GM23338 (cell line): Measurements from ENCODE around the gene HSF5. TPM values are rescaled to one million over a fixed set of nuclear protein-coding genes. Genes with fewer than 3 reads are reported as not detected.

ENCODE experiments used
- ATAC-seq: fragments of 200-7000 bp; cut with Tn5 transposase; 3 replicates; pipeline ENCODE4 v1.9.1; 2020
- DNase-seq: peaks from one replicate; pipeline ENCODE4 v3.0.0-alpha.2; 2015; ENCODE audit warnings: low spot score
- H2AFZ ChIP-seq: fragments of 200-600 bp; sonication (generic); 2 replicates; pipeline ENCODE4 v1.8.0; 2016; ENCODE audit warnings: antibody characterized with exemption, mild to moderate bottlenecking, moderate library complexity
- H3F3A ChIP-seq: fragments of 200-600 bp; sonication (generic); replicated peaks from 2 replicates; pipeline ENCODE4 v1.8.0; 2017; ENCODE audit warnings: antibody characterized with exemption, mixed run types, low read depth
- H3K27ac ChIP-seq: fragments of 200-600 bp; sonication (generic); 2 replicates; pipeline ENCODE4 v1.6.1; 2016; ENCODE audit warnings: low read depth
- H3K27me3 ChIP-seq: fragments of 200-600 bp; sonication (generic); 2 replicates; pipeline ENCODE4 v1.8.0; 2016; ENCODE audit warnings: mild to moderate bottlenecking, mixed run types, moderate library complexity; ENCODE audit not compliant: insufficient read depth
- H3K36me3 ChIP-seq: fragments of 200-600 bp; sonication (generic); 2 replicates; pipeline ENCODE4 v1.8.0; 2016; ENCODE audit warnings: mild to moderate bottlenecking; ENCODE audit not compliant: insufficient read depth
- H3K4me1 ChIP-seq: fragments of 200-600 bp; sonication (generic); 2 replicates; pipeline ENCODE4 v1.8.0; 2016; ENCODE audit warnings: mild to moderate bottlenecking, moderate library complexity; ENCODE audit not compliant: insufficient read depth
- H3K4me2 ChIP-seq: fragments of 200-600 bp; sonication (generic); 2 replicates; pipeline ENCODE4 v1.7.1; 2017; ENCODE audit warnings: mixed run types
- H3K4me3 ChIP-seq: fragments of 200-600 bp; sonication (generic); 2 replicates; pipeline ENCODE4 v1.6.1; 2016; ENCODE audit warnings: mixed run types
- H3K79me2 ChIP-seq: fragments of 200-600 bp; sonication (generic); replicated peaks from 2 replicates; pipeline ENCODE4 v1.8.0; 2017; ENCODE audit warnings: mild to moderate bottlenecking; ENCODE audit not compliant: insufficient read depth
- H3K9me2 ChIP-seq: fragments of 200-600 bp; sonication (generic); 2 replicates; pipeline ENCODE4 v1.8.0; 2017; ENCODE audit not compliant: insufficient read depth
- H4K20me1 ChIP-seq: fragments of 200-600 bp; sonication (generic); replicated peaks from 2 replicates; pipeline ENCODE4 v1.8.0; 2017; ENCODE audit warnings: mild to moderate bottlenecking; ENCODE audit not compliant: insufficient read depth
- H3K27ac Mint-ChIP-seq: 2 replicates; pipeline ENCODE4 v1.8.0; 2020; ENCODE audit warnings: inconsistent platforms, mild to moderate bottlenecking, moderate library complexity, mixed read lengths
- H3K27me3 Mint-ChIP-seq: 3 replicates; pipeline ENCODE4 v1.8.0; 2022; ENCODE audit warnings: low read depth, mild to moderate bottlenecking, moderate library complexity, mixed read lengths, inconsistent platforms; ENCODE audit not compliant: insufficient read depth, poor library complexity
- H3K36me3 Mint-ChIP-seq: 3 replicates; pipeline ENCODE4 v1.8.0; 2021; ENCODE audit warnings: low read depth, mild to moderate bottlenecking, inconsistent platforms, moderate library complexity, mixed read lengths
- H3K4me1 Mint-ChIP-seq: 3 replicates; pipeline ENCODE4 v1.8.0; 2020; ENCODE audit warnings: mild to moderate bottlenecking, inconsistent platforms, mixed read lengths
- H3K4me3 Mint-ChIP-seq: 3 replicates; pipeline ENCODE4 v1.8.0; 2021; ENCODE audit warnings: moderate library complexity, mild to moderate bottlenecking, inconsistent platforms, mixed read lengths
- H3K9me3 Mint-ChIP-seq: 3 replicates; pipeline ENCODE4 v1.8.0; 2020; ENCODE audit warnings: moderate library complexity, mild to moderate bottlenecking, inconsistent platforms, mixed read lengths
- CREB1 ChIP-seq: fragments of 250-450 bp; sonication (Bioruptor Pico); IDR thresholded peaks from 2 replicates; pipeline ENCODE4 v1.5.0; 2020; ENCODE audit warnings: low read depth, mild to moderate bottlenecking, moderate library complexity
- EZH2 ChIP-seq: fragments of 200-600 bp; sonication (generic); IDR thresholded peaks from one replicate; pipeline ENCODE4 v1.8.0; 2017; ENCODE audit warnings: antibody characterized with exemption, mild to moderate bottlenecking, low read depth; ENCODE audit not compliant: unreplicated experiment
- EZH2phosphoT487 ChIP-seq: fragments of 200-600 bp; sonication (generic); IDR thresholded peaks from one replicate; pipeline ENCODE4 v1.8.1; 2018; ENCODE audit warnings: antibody characterized with exemption; ENCODE audit not compliant: unreplicated experiment
- NANOG ChIP-seq: IDR thresholded peaks from 2 replicates; pipeline ENCODE4 v1.6.1; 2016; ENCODE audit warnings: antibody characterized with exemption, borderline replicate concordance
- POLR2AphosphoS5 ChIP-seq: IDR thresholded peaks from 2 replicates; pipeline ENCODE4 v1.6.1; 2016; ENCODE audit warnings: antibody characterized with exemption, low read depth
- STAT1 ChIP-seq: IDR thresholded peaks from one replicate; pipeline ENCODE4 v1.6.1; 2016; ENCODE audit warnings: antibody characterized with exemption; ENCODE audit not compliant: unreplicated experiment
- ZNF114 ChIP-seq: fragments of 250-450 bp; sonication (Bioruptor Pico); IDR thresholded peaks from 2 replicates; pipeline ENCODE4 v1.5.0; 2020; ENCODE audit warnings: mild to moderate bottlenecking, moderate library complexity
- ZNF331 ChIP-seq: fragments of 250-450 bp; sonication (Bioruptor Pico); IDR thresholded peaks from 2 replicates; pipeline ENCODE4 v1.5.0; 2020; ENCODE audit warnings: low read depth, mild to moderate bottlenecking, moderate library complexity
- long read RNA-seq: library from polyadenylated mRNA; unstranded; transcript quantifications from one replicate; pipeline ENCODE4 v2.0.0, GENCODE V29; 2020; ENCODE audit not compliant: unreplicated experiment
- polyA plus RNA-seq: library from polyadenylated mRNA; unstranded; fragments of >200 nt; fragmentation: Nextera tagmentation; extraction: Ambion mirVana; gene quantifications from 2 replicates; pipeline ENCODE4 v1.2.1, GENCODE V29; 2016
- total RNA-seq: library from RNA; depleted of rRNA; stranded (reverse); fragments of >200 nt; shearing (Covaris generic); gene quantifications from 2 replicates; pipeline ENCODE4 v1.2.3, GENCODE V29; 2014; rRNA removed
- TF ChIP-seq, protein P1 (sequence below), 2 experiments: fragments of 200-600 bp in 1 of 2; sonication (generic) in 1 of 2; conservative IDR thresholded peaks; 2 replicates each; pipeline versions ENCODE4 v1.5.1 to v1.6.1; 2016 to 2017; ENCODE audit warnings: antibody characterized with exemption in 2 of 2, low read depth in 2 of 2, mild to moderate bottlenecking in 2 of 2, moderate library complexity in 1 of 2
- TF ChIP-seq, protein P2 (sequence below): IDR thresholded peaks from 2 replicates; pipeline ENCODE4 v1.6.1; 2016; ENCODE audit warnings: antibody characterized with exemption
- TF ChIP-seq, protein P3 (sequence below): IDR thresholded peaks from one replicate; pipeline ENCODE4 v1.6.1; 2018; ENCODE audit warnings: antibody characterized with exemption; ENCODE audit not compliant: unreplicated experiment

HSF5 gene, protein sequence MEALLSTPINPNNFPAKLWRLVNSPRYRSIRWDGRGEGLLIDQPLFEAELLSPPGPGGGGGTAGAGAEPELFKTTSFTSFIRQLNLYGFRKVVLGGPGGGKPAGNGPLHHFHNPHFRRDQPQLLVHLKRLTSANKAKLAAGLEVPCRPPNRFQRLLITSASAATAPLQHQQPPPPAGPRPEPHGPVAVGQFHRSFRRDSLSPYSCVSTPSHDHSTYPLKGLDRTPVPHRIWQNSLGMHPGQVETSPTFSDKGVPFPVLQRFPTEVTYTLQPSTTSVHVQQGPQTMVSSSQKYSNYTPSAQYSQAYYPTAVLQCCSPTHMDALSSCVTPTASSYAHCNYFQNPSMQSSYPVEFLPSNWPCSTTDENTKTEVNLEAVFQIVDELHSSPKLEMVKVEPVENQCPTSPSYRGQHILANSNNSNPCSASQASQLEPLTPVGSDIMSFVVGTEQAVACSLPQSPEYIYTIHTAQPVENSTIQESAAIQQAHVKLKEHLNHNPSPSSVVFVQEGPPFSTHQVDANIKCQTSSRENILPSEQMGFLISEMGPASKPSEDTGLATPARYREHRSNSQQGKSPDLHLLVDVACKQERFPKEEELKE
- 0.23 and 0.24 TPM in 2 replicates for total RNA-seq
- polyA plus RNA-seq: not detected in 2 replicates
- long read RNA-seq: 0 reads

DNA sequence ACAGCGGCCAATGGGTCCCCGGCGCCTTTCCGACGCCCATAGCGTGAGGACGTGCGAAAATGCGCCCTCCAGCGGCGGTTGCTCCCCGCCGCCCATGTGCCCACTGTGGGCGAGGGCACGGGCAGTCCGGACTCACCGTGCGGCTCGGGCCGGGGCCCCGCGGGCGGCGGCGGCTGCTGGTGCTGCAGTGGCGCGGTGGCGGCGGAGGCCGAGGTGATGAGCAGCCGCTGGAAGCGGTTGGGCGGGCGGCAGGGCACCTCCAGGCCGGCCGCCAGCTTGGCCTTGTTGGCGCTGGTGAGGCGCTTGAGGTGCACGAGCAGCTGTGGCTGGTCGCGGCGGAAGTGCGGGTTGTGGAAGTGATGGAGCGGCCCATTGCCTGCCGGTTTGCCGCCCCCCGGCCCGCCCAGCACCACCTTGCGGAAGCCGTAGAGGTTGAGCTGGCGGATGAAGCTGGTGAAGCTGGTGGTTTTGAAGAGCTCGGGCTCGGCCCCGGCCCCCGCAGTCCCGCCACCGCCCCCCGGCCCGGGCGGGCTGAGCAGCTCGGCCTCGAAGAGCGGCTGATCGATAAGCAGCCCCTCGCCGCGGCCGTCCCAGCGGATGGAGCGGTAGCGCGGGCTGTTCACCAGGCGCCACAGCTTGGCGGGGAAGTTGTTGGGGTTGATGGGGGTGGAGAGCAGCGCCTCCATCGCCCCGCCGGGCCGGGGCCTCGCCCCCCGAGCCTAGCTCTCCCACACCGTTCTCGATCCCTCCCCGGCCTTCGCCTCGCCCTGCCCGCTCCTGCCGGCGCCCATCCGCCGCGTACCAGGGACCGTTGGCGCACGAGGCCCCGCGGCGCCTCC is at the start of gene HSF5:
Gene HSF5 (minus strand): TSS at position 820 of the 839 bp plus-strand sequence. CDS start 134 bp downstream, at position 686.
- Mint-ChIP-seq H3K36me3 (peaks cover 42% of the 10 kb centered on the region), H3K27me3 (peaks cover 4% of the 10 kb centered on the region), H3K27ac (no peak within 1 kb of the TSS), H3K4me3 (peak within 1 kb of the TSS; percentile 27; the same call in 1 of the 3 replicates), H3K4me1 (no peaks in the 10 kb centered on the region), H3K9me3 (no peaks in the 10 kb centered on the region; the same call in 2 of the 3 replicates)
- TF ChIP-seq NANOG: no peak
- TF ChIP-seq, protein P1, sequence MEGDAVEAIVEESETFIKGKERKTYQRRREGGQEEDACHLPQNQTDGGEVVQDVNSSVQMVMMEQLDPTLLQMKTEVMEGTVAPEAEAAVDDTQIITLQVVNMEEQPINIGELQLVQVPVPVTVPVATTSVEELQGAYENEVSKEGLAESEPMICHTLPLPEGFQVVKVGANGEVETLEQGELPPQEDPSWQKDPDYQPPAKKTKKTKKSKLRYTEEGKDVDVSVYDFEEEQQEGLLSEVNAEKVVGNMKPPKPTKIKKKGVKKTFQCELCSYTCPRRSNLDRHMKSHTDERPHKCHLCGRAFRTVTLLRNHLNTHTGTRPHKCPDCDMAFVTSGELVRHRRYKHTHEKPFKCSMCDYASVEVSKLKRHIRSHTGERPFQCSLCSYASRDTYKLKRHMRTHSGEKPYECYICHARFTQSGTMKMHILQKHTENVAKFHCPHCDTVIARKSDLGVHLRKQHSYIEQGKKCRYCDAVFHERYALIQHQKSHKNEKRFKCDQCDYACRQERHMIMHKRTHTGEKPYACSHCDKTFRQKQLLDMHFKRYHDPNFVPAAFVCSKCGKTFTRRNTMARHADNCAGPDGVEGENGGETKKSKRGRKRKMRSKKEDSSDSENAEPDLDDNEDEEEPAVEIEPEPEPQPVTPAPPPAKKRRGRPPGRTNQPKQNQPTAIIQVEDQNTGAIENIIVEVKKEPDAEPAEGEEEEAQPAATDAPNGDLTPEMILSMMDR (conservative IDR thresholded peaks at IDR 0.05; ENCODE audit: low read depth in 2 of 2): peak; percentile 63 to 71
- peak; percentile 33; the same call in 1 of the 2 replicates for TF ChIP-seq CREB1 (CRISPR knock-in tag)
- Histone ChIP-seq H2AFZ (peak within 1 kb of the TSS; percentile 99), H3K27ac (no peak within 1 kb of the TSS), H3K4me3 (peak within 1 kb of the TSS; percentile 49), H3K79me2 (no peaks in the 10 kb centered on the region), H3K4me2 (peak within 1 kb of the TSS; percentile 73), H4K20me1 (no peaks in the 10 kb centered on the region), H3F3A (peaks cover 7% of the 10 kb centered on the region; the same call in 1 of the 2 replicates), H3K27me3 (peaks cover 20% of the 10 kb centered on the region), H3K36me3 (peaks cover 31% of the 10 kb centered on the region), H3K9me2 (peaks cover 3% of the 10 kb centered on the region; the same call in 1 of the 2 replicates), H3K4me1 (0 out of 2 replicates have a peak, but pooled peaks cover 3% of the 10 kb centered on the region)
- ATAC-seq: peak; percentile 93
- DNase-seq: peak; percentile 87

DNA sequence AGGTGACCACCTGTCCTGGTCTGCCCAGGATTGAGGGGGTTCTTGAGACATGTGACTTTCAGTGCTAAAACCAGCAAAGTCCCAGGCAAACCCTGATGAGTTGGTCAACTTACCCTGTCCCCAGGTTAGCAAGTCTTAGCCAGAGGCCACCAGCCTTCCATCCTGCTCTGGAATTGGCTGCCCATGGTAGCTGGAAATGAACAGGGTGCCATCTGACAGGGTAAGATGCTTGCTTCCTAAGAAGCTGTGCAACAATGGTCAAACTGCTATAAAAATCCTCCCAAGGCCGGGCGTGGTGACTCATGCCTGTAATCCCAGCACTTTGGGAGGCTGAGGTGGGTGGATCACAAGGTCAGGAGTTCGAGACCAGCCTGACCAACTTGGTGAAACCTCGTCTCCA is 49.1 kb upstream of the HSF5 start:
- H3K4me1 ChIP-seq: peaks cover 4% of the 10 kb centered on the region; the same call in 1 of the 2 replicates
- no peak overlapping the region for H3K27ac ChIP-seq
- Mint-ChIP-seq H3K9me3 (no peaks in the 10 kb centered on the region), H3K27me3 (peaks cover 13% of the 10 kb centered on the region), H3K4me3 (no peak overlapping the region), H3K36me3 (no peaks in the 10 kb centered on the region), H3K4me1 (peaks cover 31% of the 10 kb centered on the region), H3K27ac (no peak overlapping the region)
- DNase-seq (no peak), ATAC-seq (no peak)
- no peaks in the 10 kb centered on the region for H3F3A ChIP-seq
- no peaks in the 10 kb centered on the region for H4K20me1 ChIP-seq
- H3K9me2 ChIP-seq: no peaks in the 10 kb centered on the region
- no peaks in the 10 kb centered on the region for H3K79me2 ChIP-seq
- no peak overlapping the region for H3K4me2 ChIP-seq
- no peaks in the 10 kb centered on the region for H3K36me3 ChIP-seq
- 0 out of 2 replicates have a peak, but pooled peaks cover 9% of the 10 kb centered on the region for H3K27me3 ChIP-seq
- H2AFZ ChIP-seq: no peak overlapping the region
- H3K4me3 ChIP-seq: no peak overlapping the region
- no peak for TF ChIP-seq CREB1 (CRISPR knock-in tag)
- no peak for TF ChIP-seq ZNF114 (CRISPR knock-in tag)
- no peak for TF ChIP-seq NANOG
- TF ChIP-seq EZH2: no peak
- TF ChIP-seq, protein P1 (conservative IDR thresholded peaks at IDR 0.05; ENCODE audit: low read depth in 2 of 2): no peak
- no peak for TF ChIP-seq POLR2AphosphoS5
- no peak for TF ChIP-seq ZNF331 (CRISPR knock-in tag)
- TF ChIP-seq STAT1: no peak
- no peak for TF ChIP-seq EZH2phosphoT487
- TF ChIP-seq, protein P2, sequence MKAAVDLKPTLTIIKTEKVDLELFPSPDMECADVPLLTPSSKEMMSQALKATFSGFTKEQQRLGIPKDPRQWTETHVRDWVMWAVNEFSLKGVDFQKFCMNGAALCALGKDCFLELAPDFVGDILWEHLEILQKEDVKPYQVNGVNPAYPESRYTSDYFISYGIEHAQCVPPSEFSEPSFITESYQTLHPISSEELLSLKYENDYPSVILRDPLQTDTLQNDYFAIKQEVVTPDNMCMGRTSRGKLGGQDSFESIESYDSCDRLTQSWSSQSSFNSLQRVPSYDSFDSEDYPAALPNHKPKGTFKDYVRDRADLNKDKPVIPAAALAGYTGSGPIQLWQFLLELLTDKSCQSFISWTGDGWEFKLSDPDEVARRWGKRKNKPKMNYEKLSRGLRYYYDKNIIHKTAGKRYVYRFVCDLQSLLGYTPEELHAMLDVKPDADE: no peak
- TF ChIP-seq, protein P3, sequence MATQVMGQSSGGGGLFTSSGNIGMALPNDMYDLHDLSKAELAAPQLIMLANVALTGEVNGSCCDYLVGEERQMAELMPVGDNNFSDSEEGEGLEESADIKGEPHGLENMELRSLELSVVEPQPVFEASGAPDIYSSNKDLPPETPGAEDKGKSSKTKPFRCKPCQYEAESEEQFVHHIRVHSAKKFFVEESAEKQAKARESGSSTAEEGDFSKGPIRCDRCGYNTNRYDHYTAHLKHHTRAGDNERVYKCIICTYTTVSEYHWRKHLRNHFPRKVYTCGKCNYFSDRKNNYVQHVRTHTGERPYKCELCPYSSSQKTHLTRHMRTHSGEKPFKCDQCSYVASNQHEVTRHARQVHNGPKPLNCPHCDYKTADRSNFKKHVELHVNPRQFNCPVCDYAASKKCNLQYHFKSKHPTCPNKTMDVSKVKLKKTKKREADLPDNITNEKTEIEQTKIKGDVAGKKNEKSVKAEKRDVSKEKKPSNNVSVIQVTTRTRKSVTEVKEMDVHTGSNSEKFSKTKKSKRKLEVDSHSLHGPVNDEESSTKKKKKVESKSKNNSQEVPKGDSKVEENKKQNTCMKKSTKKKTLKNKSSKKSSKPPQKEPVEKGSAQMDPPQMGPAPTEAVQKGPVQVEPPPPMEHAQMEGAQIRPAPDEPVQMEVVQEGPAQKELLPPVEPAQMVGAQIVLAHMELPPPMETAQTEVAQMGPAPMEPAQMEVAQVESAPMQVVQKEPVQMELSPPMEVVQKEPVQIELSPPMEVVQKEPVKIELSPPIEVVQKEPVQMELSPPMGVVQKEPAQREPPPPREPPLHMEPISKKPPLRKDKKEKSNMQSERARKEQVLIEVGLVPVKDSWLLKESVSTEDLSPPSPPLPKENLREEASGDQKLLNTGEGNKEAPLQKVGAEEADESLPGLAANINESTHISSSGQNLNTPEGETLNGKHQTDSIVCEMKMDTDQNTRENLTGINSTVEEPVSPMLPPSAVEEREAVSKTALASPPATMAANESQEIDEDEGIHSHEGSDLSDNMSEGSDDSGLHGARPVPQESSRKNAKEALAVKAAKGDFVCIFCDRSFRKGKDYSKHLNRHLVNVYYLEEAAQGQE: no peak
